ENCODE data around the gene VDAC1. TPM values are rescaled to one million over a fixed set of nuclear protein-coding genes. Genes with fewer than 3 reads are reported as not detected.
A peak's percentile ranks its signal among the peaks of the same experiment; 100 is the strongest.
"Not testable (repeated sequence)": the region's sequence is repeated elsewhere in the genome, so short reads cannot be mapped to it uniquely, and the experiment has no call there.

The VDAC1 gene
- total RNA-seq, 1 donor from 2014 or later = 132 TPM

- Mint-ChIP-seq H3K4me3 (ENCODE audit: unreplicated experiment) (no peak overlapping the region), H3K27ac (ENCODE audit: unreplicated experiment) (peak overlapping the region; percentile 20), H3K9me3 (ENCODE audit: unreplicated experiment) (no peaks in the 10 kb centered on the region), H3K36me3 (ENCODE audit: unreplicated experiment) (no peaks in the 10 kb centered on the region), H3K27me3 (ENCODE audit: unreplicated experiment) (no peaks in the 10 kb centered on the region), H3K4me1 (ENCODE audit: low read depth, unreplicated experiment) (peaks cover 7% of the 10 kb centered on the region)
- DNase-seq = no peak
- no peak for TF ChIP-seq CTCF (IDR thresholded peaks at IDR 0.05; ENCODE audit: partially characterized antibody, unreplicated experiment)
Measured at GRCh38 chr5:133959643-133960042, 45.1 kb downstream of the VDAC1 start.

GRCh38 chr5:133957591-133957990 lies 47.2 kb downstream of the VDAC1 start:
- Mint-ChIP-seq H3K36me3 (ENCODE audit: unreplicated experiment) (peaks cover 4% of the 10 kb centered on the region), H3K4me1 (ENCODE audit: low read depth, unreplicated experiment) (peaks cover 7% of the 10 kb centered on the region), H3K9me3 (ENCODE audit: unreplicated experiment) (no peaks in the 10 kb centered on the region), H3K4me3 (ENCODE audit: unreplicated experiment) (no peak overlapping the region), H3K27ac (ENCODE audit: unreplicated experiment) (no peak overlapping the region), H3K27me3 (ENCODE audit: unreplicated experiment) (peaks cover 2% of the 10 kb centered on the region)
- DNase-seq = no peak
- TF ChIP-seq CTCF (IDR thresholded peaks at IDR 0.05; ENCODE audit: partially characterized antibody, unreplicated experiment) = no peak

- peaks cover 2% of the 10 kb centered on the region for H3K4me1 Mint-ChIP-seq (ENCODE audit: low read depth, unreplicated experiment)
- H3K27ac Mint-ChIP-seq (ENCODE audit: unreplicated experiment) = no peak overlapping the region
- H3K27me3 Mint-ChIP-seq (ENCODE audit: unreplicated experiment) = peaks cover 2% of the 10 kb centered on the region
- peaks cover 4% of the 10 kb centered on the region for H3K36me3 Mint-ChIP-seq (ENCODE audit: unreplicated experiment)
- DNase-seq = no peak
- TF ChIP-seq CTCF (IDR thresholded peaks at IDR 0.05; ENCODE audit: partially characterized antibody, unreplicated experiment) = no peak
- H3K9me3 Mint-ChIP-seq (ENCODE audit: unreplicated experiment) = no peaks in the 10 kb centered on the region
- no peak overlapping the region for H3K4me3 Mint-ChIP-seq (ENCODE audit: unreplicated experiment)
Measured at GRCh38 chr5:133957080-133957479, 47.7 kb downstream of the VDAC1 start.

- DNase-seq; H3K9me3 Mint-ChIP-seq (ENCODE audit: unreplicated experiment); H3K27me3 Mint-ChIP-seq (ENCODE audit: unreplicated experiment); H3K27ac Mint-ChIP-seq (ENCODE audit: unreplicated experiment); H3K4me3 Mint-ChIP-seq (ENCODE audit: unreplicated experiment); H3K4me1 Mint-ChIP-seq (ENCODE audit: low read depth, unreplicated experiment); H3K36me3 Mint-ChIP-seq (ENCODE audit: unreplicated experiment): not testable (repeated sequence)
Measured at GRCh38 chr5:133956196-133956595, 48.6 kb downstream of the VDAC1 start.

GRCh38 chr5:133953568-133954145 lies 51.1 kb downstream of the VDAC1 start:
- Mint-ChIP-seq H3K36me3 (ENCODE audit: unreplicated experiment) (peaks cover 4% of the 10 kb centered on the region), H3K4me3 (ENCODE audit: unreplicated experiment) (no peak overlapping the region), H3K4me1 (ENCODE audit: low read depth, unreplicated experiment) (peaks cover 2% of the 10 kb centered on the region), H3K27ac (ENCODE audit: unreplicated experiment) (no peak overlapping the region), H3K27me3 (ENCODE audit: unreplicated experiment) (peaks cover 2% of the 10 kb centered on the region), H3K9me3 (ENCODE audit: unreplicated experiment) (no peaks in the 10 kb centered on the region)
- DNase-seq = no peak
- TF ChIP-seq CTCF (IDR thresholded peaks at IDR 0.05; ENCODE audit: partially characterized antibody, unreplicated experiment) = no peak
